ENCODE data around the gene METTL22.

METTL22 gene, protein sequence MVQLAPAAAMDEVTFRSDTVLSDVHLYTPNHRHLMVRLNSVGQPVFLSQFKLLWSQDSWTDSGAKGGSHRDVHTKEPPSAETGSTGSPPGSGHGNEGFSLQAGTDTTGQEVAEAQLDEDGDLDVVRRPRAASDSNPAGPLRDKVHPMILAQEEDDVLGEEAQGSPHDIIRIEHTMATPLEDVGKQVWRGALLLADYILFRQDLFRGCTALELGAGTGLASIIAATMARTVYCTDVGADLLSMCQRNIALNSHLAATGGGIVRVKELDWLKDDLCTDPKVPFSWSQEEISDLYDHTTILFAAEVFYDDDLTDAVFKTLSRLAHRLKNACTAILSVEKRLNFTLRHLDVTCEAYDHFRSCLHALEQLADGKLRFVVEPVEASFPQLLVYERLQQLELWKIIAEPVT

DNA sequence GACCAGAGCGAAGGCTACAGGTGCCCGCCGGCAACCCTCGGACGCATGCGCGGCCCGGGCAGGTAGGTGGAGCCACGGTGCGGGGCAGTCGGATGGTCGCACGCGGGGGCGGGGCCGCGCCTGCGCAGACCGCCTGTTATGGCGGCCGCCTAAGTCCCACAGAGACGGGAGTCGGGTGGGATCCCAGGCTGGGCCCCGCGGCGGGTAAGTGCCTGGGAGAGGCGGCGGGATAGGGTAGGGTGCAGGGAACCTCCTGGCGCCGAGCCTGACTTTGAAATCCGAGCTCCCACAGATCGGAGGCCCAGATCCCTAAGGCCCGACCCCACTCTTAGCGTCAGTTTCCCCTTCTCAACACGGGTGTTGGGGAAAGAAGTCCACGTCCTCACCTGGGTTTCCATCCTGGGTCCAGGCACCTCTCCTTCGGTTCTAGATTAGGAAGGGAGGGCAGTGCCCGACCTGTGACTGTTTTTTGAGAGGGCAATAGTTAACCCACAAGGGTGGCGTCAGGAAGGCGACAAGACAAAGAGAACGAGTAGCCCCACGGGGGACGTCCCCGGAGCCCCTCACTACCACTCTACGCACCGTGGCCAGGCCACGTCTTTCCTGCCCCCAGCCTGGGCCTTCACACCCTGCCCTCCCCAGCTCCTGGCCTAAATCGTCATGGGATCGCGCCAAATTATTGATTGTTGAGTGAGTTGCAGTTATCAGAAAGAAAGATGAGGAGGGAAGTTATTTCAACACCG, at the start of gene METTL22:
Gene METTL22, plus strand, starts transcription at position 127 of the 743 bp plus-strand sequence. CDS start 3,968 bp downstream, outside the sequence.
- peak; percentile 70 for DNase-seq

DNA sequence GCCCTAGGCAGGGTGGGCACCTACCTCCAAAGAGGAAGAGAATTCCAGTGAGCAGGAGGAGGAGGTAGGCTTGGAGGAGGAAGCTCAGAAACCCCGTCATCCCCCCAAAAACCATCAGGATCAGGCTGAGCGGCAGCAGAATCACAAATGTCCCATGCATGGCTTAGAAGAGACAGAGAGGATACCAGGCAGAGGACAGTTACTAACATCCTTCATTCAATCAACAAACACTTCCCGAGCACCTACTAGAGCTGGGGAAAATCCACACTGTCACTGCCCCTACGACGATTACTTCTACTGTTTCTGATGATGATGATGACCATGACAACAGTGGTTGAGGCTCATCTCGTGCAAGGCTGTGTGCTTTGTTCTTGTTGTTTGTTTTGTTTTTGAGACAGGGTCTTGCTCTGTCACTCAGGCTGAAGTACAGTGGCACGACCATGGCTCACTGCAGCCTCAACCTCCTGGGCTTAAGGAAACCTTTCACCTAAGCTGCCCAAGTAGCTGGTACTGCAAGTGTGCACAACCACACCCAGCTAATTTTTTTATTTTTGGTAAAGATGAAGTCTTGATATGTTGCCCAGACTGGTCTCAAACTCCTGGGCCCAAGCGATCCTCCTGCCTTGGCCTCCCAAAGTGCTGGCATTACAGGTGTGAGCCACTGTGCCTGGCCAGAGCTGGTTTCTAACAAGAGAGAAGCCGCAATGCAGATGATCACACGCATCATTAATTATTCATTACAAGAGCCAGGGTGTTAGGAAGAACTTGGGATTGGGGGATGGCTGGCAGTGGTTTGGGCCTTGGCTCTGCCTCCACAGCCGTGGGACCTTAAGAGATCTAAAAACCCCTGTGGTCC, 49.2 kb upstream of the METTL22 start:
- DNase-seq: no peak

DNA sequence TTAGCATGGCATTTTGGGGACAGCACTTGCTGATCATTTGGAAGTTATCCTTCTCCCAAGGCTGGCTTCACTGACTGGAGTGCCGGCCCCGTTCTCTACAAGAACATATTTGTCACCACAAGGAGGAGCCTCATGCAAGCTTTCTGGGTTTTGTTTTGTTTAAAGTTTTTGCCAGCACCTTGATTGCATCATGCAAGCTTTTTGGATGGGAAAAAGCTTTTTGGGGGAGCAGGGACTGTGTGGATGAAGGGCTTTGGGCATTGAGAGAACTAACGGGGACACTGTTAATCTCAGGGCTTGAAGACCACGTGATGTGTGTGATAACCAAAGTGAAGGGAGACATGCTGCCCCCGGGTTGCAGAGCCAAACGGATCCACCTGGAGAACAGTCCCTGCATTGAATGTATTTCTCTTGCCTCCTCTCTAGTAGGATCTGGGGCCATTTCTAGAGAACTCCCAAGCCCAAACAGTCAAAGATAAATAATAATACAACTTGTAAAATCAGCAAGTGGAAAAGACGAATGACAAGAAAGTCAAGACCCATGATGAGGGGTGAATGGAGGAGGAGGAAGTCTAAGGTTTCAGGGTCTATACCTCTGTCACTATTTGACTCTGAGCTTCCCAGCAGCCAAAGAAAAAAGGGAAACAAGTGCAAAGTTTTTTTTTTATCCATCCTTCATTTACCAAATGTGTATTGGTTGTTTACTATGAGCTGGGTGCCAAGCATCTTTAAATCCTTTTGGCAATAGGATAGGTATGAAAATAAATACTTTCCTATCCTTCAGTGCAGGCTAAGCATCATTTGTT, 48.4 kb upstream of the METTL22 start:
- DNase-seq: peak; percentile 1

DNA sequence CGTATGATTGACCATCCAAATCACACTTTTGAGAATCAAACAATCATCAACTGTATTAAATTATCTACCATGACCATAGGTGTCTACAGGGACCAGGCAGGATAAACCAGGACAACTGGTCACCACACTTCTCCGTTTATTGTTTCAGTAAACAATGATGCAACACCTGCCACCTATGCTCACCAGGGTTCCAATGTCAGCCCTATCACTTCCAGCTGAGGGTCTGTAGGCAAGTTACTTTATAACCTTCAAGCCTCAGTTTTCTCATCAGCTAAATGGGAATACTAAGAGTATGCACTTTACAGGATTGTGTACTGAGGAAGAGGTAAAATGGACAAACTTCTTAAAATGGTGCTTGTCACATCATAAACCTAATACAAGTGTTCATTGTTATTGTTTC, 46.1 kb upstream of the METTL22 start:
- no peak for DNase-seq

DNA sequence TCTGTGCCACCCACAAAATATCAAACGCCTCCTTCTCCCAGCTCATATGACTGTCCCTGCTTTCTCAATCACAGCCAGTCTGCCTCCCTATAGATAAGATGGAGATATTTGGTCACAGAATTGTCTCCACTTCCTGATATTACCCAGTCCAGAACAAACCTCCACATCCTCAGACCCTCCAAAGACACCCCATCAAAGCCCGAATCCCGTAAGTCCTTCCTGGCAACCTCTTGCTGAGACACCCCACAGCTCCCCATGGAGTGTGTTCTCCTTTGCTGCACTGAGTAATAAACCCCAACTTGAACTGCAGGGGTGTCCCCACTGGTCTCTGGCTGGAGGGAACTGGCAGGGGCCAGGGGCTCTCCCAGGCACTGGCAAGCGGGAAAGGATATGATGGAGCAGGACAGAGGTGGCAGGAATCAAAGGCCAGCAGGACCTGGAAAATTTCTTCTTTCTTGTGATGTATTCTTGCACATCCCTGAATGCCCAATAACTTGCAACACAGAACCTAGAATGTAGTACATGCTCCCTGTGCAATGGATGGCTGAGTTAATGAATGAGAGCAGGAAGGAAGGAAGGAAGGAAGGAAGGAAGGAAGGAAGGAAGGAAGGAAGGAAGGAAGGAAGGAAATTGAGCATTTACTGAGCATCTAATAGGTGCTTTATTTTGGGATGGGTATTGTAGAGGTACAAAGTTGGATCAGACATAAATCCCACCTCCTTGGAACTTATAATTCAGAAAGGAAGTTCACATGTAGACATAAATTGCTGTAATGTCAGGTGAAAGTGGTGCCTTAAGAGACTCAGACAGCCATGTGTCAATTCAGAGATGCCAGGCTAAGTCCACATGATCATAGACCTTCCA, 45.1 kb upstream of the METTL22 start:
- DNase-seq: no peak

DNA sequence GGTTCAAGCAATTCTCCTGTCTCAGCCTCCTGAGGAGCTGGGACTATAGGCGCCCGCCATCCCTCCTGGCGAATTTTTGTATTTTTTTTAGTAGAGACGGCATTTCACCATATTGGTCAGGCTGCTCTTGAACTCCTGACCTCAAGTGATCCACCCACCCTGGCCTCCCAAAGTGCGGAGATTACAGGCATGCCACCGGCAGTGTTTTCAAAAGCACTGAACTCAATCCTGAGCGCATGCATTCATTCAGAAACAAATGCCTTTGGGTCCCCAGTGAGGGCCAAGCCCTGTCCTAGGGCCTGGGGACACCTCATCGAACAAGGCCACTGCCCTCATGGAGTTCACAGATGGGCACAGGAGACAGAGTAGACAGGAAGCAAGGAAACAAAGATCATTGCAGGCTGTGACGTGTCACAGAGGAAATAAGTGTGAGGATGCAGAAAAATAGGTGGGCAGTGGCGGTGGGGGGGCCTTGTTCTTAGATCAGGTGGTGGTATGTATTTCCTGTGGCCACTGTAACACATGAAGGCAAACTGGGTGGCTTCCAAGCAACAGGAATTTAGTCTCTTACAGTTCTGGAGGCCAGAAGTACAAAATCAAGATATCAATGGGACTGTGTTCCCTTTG, 43.7 kb upstream of the METTL22 start:
- no peak for DNase-seq

DNA sequence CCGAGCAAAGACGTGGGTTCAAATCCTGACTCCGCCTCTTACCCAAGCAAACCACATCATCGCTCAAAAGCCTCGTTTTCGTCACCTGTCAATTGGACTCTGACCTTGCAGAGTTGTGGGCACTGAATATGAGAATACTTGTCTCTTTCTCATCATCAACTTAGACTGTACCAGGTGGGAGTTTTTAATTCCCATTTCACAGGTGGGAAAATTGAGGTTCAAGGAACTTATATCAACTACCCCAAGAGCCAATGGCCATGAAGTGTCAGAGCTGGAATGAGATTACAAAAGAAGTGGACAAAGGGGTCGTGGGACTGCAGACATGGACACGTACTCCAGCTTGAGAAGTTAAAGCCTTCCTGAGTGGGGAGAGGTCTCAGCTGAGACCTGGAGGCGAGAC, 41.9 kb upstream of the METTL22 start:
- DNase-seq: no peak

DNA sequence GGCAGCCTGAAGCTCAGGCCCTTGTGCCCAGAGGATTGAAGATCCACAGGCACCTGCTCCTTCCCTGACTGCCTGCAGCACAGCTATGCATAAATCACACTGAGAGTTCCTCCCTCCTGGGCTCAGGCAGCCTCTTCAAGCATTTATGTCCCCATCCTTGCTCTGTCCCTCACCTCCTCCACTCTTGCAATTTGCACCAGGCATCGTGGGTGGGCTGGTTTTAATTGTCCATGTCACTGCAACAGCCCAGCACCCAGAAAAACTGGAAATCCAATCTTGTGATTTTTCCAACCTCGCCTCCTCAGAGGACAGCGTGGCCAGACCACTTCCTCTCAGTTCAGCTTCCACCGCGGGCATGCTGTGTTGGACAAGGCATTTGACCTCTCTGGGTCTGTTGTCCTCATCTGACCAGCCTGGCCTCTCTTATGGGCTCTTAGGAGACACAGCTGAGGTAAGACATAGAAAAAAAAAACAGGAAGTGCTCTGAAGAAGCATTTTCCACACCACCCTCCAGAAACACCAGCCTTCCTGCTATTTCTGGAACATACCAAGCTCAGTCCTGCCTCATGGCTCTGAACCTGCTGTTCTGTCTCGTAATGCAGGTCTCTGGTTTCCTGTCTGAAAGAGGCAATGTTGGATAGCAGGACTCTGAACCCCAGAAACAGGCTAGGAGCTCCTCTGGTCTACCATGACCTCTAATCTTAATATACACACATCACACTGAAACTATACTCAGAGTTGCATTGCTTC, 39.5 kb upstream of the METTL22 start:
- peak; percentile 1 for DNase-seq

DNA sequence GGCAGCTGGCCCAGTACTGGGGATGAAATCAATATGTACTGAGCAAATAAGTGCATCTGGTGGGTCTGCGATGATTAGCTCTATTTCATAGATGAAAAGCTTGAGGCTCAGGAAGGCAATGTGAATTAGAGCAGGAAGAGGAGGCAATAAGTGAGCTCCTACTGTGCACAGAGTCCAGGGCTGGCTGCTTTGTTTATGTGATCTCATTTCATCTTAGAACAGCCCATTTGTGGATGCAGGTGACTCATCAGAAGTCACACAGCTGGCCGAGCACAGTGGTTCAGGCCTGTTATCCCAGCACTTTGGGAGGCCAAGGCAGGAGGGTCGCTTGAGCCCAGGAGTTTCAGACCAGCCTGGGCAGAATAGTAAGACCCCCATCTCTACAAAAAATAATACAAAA, 38.3 kb upstream of the METTL22 start:
- DNase-seq: no peak

DNA sequence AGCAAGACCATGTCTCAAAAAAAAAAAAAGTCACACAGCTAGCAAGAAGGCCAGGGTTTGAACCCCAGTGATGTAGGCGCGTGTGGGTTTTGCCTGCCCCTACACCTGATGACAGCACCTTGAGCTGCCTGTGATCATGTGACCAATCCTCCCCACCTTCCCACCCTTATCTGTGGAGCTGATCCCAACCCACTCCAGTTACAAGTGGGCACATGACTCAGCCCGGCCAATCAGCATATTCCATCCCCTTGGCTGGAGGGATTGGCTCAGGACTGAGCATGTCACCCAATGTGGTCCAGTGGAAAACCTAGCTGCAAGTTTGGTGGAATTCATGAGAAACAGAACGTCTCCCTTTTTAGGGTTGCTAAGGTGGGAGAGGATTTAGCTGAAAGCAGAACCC, 37.8 kb upstream of the METTL22 start:
- no peak for DNase-seq

DNA sequence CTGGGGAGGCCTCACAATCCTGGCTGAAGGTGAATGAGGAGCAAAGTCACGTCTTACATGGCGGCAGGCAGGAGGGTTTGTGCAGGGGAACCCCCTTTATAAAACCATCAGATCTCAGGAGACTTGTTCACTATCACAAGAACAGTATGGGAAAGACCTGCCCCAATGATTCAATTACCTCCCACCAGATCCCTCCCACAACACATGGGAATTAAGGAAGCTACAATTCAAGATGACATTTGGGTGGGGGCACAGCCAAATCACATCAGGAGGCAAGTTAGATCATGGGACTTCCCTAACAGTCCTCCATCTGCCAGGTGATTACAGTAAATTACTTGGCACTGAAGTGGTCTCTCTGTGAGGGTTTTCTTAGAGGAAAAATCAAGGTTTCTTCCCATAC, 36.5 kb upstream of the METTL22 start:
- DNase-seq: no peak

DNA sequence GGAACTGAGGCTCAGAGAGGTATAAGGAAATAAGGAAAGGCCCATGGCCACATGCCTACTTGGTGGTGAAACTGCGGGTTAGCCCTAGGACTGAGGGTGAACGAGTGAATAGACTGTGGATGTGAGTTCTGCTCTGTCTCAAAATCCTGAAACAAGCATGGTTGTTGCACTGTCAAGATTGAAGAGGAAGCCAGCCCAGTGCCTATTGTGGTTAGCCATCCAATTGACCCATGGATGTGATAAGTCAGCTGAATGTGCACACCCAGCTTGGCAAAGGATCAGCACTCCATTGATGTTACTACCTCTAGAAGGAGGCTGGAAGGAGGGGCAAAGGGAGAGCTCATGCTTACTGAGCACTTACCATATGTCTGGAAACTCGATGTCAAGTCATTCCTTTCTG, 35.6 kb upstream of the METTL22 start:
- no peak for DNase-seq

DNA sequence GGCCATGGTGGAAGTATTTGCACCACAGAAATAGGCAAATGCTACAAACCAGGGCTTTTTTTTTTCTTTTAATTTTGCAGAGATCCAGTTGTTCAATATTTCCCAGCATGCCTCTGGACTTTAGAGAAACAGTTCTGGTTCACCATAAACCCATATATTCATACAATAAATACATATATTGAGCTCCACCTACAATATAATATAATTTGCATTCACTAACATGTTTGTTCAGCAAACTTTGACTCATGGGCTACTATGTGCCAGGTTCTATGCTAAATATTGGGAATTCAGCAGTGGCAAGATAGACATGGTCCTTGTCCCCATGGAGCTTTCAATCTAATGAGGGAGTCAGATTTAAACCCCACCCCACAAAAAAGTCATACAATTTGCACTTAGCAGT, 34.4 kb upstream of the METTL22 start:
- DNase-seq: no peak

DNA sequence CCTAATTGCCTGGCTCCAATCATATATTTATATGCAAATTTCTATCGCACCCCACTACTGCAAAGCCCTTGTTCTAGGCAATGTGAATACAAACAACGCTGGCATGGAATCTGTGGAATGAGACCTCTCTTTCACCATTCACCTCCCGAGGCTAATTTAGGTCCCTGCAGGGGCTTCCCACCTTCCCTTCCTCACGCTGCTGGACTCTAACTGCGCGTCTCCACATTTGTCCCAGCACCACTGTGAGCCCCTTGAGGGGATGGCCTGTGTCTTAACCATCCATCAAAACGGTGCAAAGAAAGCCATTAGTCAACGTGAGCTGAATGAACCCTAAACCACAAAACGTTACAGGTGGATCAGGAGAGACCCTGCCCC, 32.8 kb upstream of the METTL22 start:
- DNase-seq: no peak

DNA sequence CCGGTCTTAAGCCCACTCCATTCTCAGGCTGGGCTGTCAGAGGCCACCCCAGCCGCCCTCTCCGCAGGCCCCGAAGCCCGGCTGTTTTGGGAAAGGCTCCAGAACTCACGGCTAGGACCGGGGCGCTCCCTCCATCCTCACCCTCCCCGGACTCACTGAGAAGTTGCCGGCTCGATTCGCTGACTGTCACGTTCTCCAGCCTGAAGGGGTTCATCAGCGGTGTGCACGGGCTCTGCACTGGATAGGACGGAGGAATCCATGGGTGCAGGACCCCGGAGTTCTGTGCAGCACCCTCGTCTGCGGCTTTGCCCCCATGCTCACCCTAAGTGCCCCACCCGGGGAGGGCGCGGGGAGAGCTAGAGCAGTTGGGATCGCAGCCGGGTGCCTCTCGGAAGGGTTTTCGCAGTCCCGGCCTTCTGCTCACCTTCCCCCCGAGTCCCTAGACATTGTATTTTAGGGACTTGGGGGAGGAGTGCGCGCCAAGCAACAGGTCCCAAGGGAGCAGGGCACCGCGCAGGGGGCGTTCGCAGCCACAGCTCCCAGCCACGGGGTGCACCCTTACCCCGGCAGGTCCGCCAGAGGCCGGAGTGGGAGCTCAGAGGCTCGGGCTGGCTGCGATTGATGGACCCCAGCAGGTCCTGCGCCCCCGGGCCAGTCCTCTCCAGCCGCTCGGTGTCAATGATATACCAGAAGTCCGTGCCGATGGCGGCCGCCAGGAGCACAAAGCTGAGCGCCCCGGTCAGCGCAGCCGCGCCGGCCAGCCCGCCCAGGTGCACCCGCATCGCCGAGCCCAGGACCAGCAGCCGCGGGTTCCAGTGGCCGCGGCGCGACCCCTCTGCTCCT, 32.2 kb upstream of the METTL22 start:
- DNase-seq: no peak

DNA sequence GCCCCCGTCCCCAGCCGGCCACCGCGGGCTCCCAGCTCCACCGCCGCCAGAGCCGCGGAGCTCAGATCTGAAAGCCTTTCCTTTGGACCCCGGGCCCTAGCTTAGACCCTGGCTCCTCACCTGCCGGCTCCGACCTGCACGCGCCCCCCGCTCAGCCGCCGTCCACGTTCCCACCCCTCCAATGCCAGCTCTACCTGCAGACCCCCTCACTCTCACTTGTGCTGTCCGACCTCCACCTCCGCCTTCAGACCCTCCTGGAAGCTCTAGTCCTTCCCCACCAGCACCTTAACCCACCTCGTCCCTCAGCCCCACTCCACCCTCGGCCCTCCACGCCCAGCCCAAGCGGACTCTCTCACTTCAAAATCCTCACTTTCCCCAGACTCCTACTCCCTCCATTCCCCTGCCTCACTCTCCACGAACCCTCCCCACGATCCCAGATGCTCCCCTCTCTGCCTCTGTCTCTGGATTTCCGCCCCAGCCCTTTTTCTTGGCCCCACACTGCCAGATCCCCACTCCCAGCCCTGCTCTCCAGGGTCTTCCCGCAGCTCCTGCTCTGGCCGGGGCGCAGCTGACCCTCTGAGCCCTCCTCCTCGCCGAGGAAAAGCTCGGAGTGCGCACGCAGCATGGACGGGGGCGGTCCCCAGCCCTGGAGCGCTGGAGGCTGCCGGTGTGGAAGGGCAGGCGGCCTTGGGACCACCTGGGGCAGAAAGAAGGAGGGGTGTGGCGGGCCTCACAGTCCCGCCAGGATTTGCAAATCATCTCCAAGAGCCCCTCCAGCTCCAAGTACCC, 31.4 kb upstream of the METTL22 start, which contains the start of gene TMEM114:
Gene TMEM114, minus strand, starts transcription at position 612 of the 789 bp plus-strand sequence. CDS start 673 bp downstream, outside the sequence.
- DNase-seq: no peak

DNA sequence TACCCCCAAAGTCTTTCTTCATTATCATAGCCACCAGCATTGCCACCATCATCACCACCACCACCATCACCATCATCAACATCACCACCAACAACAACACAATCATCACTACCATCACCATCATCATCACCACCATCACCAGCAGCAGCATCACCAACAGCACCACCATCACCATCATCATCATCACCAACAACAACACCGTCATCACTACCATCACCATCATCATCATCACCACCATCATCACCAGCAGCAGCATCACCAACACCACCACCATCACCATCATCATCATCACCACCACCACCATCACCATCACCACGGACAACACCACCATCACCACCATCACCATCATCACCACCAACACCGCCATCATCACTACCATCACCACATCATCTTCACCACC, 30.7 kb upstream of the METTL22 start:
- DNase-seq: no peak

DNA sequence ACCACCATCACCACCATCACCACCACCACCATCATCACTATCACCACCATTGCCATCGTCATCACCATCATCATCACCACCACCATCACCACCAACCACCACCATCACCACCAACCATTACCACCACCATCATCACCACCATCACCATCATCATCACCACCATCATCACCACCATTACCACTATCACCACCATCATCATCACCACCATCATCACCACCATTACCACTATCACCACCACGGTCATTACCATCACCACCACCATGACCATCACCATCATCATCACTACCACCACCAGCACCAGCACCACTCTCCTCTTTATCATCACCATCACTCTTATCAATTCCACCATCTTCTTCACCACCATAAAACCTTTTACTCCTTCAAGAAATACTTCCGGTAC, 30.0 kb upstream of the METTL22 start:
- no peak for DNase-seq

All from kidney glomerular epithelial cell (primary cell).